ENCODE data around the gene ZNF423. TPM values are rescaled to one million over a fixed set of nuclear protein-coding genes. Genes with fewer than 3 reads are reported as not detected.

ZNF423 gene
- total RNA-seq, 1 experiment from 2014 or later: 11.1 TPM

GRCh38 chr16:49809062-49809461, 46.9 kb downstream of the ZNF423 start:
- Histone ChIP-seq H3K27ac (ENCODE audit: low read depth, low read length, poor library complexity, severe bottlenecking) (no peak overlapping the region), H3K4me1 (ENCODE audit: insufficient read depth, low read length, poor library complexity, severe bottlenecking) (no peaks in the 10 kb centered on the region), H3K4me3 (ENCODE audit: low read depth, low read length, poor library complexity, severe bottlenecking) (no peak overlapping the region), H3K9me3 (ENCODE audit: low read depth, low read length, poor library complexity, severe bottlenecking) (no peaks in the 10 kb centered on the region), H3K36me3 (ENCODE audit: insufficient read depth, low read length, poor library complexity, severe bottlenecking) (no peaks in the 10 kb centered on the region), H3K27me3 (replicated peaks; ENCODE audit: insufficient read depth, low read depth, low read length, poor library complexity) (no peaks in the 10 kb centered on the region)
- DNase-seq (ENCODE audit: low spot score): no peak
- CTCF ChIA-PET: no interaction called here
- POLR2A ChIA-PET (ENCODE audit: low non-redundant PET): no interaction called here
- no TSS peak for BruUV-seq (replicated peaks)
- intact Hi-C loops (cut with micrococcal nuclease; ENCODE audit: unreplicated experiment): no loop called here
- no peak for TF ChIP-seq EZH2 (IDR thresholded peaks at IDR 0.05; ENCODE audit: borderline replicate concordance, low read depth, low read length, poor library complexity, severe bottlenecking)
- TF ChIP-seq CTCF (conservative IDR thresholded peaks at IDR 0.05; ENCODE audit: low read depth, low read length): no peak

GRCh38 chr16:49806446-49806845, 49.5 kb downstream of the ZNF423 start:
- Histone ChIP-seq H3K9me3 (ENCODE audit: low read depth, low read length, poor library complexity, severe bottlenecking) (no peaks in the 10 kb centered on the region), H3K4me1 (ENCODE audit: insufficient read depth, low read length, poor library complexity, severe bottlenecking) (no peaks in the 10 kb centered on the region), H3K36me3 (ENCODE audit: insufficient read depth, low read length, poor library complexity, severe bottlenecking) (no peaks in the 10 kb centered on the region), H3K27me3 (replicated peaks; ENCODE audit: insufficient read depth, low read depth, low read length, poor library complexity) (no peaks in the 10 kb centered on the region), H3K4me3 (ENCODE audit: low read depth, low read length, poor library complexity, severe bottlenecking) (no peak overlapping the region), H3K27ac (ENCODE audit: low read depth, low read length, poor library complexity, severe bottlenecking) (no peak overlapping the region)
- intact Hi-C loops (cut with micrococcal nuclease; ENCODE audit: unreplicated experiment): no loop called here
- BruUV-seq (replicated peaks): no TSS peak
- no peak for DNase-seq (ENCODE audit: low spot score)
- ChIA-PET POLR2A (ENCODE audit: low non-redundant PET) (no interaction called here), CTCF (no interaction called here)
- TF ChIP-seq CTCF (conservative IDR thresholded peaks at IDR 0.05; ENCODE audit: low read depth, low read length) (no peak), EZH2 (IDR thresholded peaks at IDR 0.05; ENCODE audit: borderline replicate concordance, low read depth, low read length, poor library complexity, severe bottlenecking) (no peak)

- BruUV-seq (replicated peaks): no TSS peak
These were observed 54.6 kb downstream of the ZNF423 start for GRCh38 chr16:49801290-49801689.

More at GRCh38 chr16:49801290-49801689, 54.6 kb downstream of the ZNF423 start:
- Histone ChIP-seq H3K9me3 (ENCODE audit: low read depth, low read length, poor library complexity, severe bottlenecking) (no peaks in the 10 kb centered on the region), H3K27me3 (replicated peaks; ENCODE audit: insufficient read depth, low read depth, low read length, poor library complexity) (no peaks in the 10 kb centered on the region), H3K4me3 (ENCODE audit: low read depth, low read length, poor library complexity, severe bottlenecking) (no peak overlapping the region), H3K36me3 (ENCODE audit: insufficient read depth, low read length, poor library complexity, severe bottlenecking) (no peaks in the 10 kb centered on the region), H3K27ac (ENCODE audit: low read depth, low read length, poor library complexity, severe bottlenecking) (no peak overlapping the region), H3K4me1 (ENCODE audit: insufficient read depth, low read length, poor library complexity, severe bottlenecking) (no peaks in the 10 kb centered on the region)
- ChIA-PET CTCF (no interaction called here), POLR2A (ENCODE audit: low non-redundant PET) (no interaction called here)
- intact Hi-C loops (cut with micrococcal nuclease; ENCODE audit: unreplicated experiment): no loop called here
- TF ChIP-seq CTCF (conservative IDR thresholded peaks at IDR 0.05; ENCODE audit: low read depth, low read length) (0 out of 2 replicates have a peak, but pooled peaks have one; percentile 17), EZH2 (IDR thresholded peaks at IDR 0.05; ENCODE audit: borderline replicate concordance, low read depth, low read length, poor library complexity, severe bottlenecking) (no peak)
- no peak for DNase-seq (ENCODE audit: low spot score)
